Measurements from ENCODE around the gene HHIPL1. TPM values are rescaled to one million over a fixed set of nuclear protein-coding genes. Genes with fewer than 3 reads are reported as not detected.

Gene HHIPL1
- total and polyA plus RNA-seq, 4 donors, result 0.31 to 4.0 (median 1.1) TPM

GRCh38 chr14:99720941-99721791 lies 76.2 kb downstream of the HHIPL1 start:
- no peak for ATAC-seq (ENCODE audit: insufficient read depth, low FRiP score)
- H3K9ac ChIP-seq (ENCODE audit: insufficient read depth in 1 of 2, low read length in 2 of 2), result no peak overlapping the region
- no peaks in the 10 kb centered on the region for H3K36me3 ChIP-seq (ENCODE audit: control insufficient read depth in 4 of 4, insufficient read depth in 4 of 4, low read length in 4 of 4)
- H3K4me3 ChIP-seq, result no peak overlapping the region
- no peak overlapping the region for H3K27ac ChIP-seq (ENCODE audit: low read depth in 1 of 2, low read length in 1 of 2)
- 93% methylated on average over 18 of the region's 18 CpGs for WGBS, 2 donors
- no peak for DNase-seq
- no peaks in the 10 kb centered on the region for H3K27me3 ChIP-seq (ENCODE audit: control insufficient read depth in 3 of 3, insufficient read depth in 3 of 3, low read length in 2 of 3)
- H3K9me3 ChIP-seq (ENCODE audit: control insufficient read depth in 4 of 4, insufficient read depth in 3 of 4, low read length in 3 of 4), result no peaks in the 10 kb centered on the region
- H3K4me1 ChIP-seq (ENCODE audit: control insufficient read depth in 5 of 5, insufficient read depth in 5 of 5, low read length in 5 of 5), result peaks cover 0 to 2% (median 0%) of the 10 kb centered on the region in 5 donors
- TF ChIP-seq CTCF (IDR thresholded peaks at IDR 0.05; ENCODE audit: control extremely low read depth, extremely low read depth), result no peak

GRCh38 chr14:99721792-99722516 lies 77.0 kb downstream of the HHIPL1 start:
- TF ChIP-seq CTCF (IDR thresholded peaks at IDR 0.05; ENCODE audit: control extremely low read depth, extremely low read depth), result no peak
- WGBS, 2 donors, result 85 to 90% methylated on average over 12 of the region's 12 CpGs
- DNase-seq, result no peak

GRCh38 chr14:99722741-99723140 lies 77.8 kb downstream of the HHIPL1 start:
- H3K27ac ChIP-seq (ENCODE audit: low read depth in 1 of 2, low read length in 1 of 2), result no peak overlapping the region
- H3K9me3 ChIP-seq (ENCODE audit: control insufficient read depth in 4 of 4, insufficient read depth in 3 of 4, low read length in 3 of 4), result no peaks in the 10 kb centered on the region
- H3K36me3 ChIP-seq (ENCODE audit: control insufficient read depth in 4 of 4, insufficient read depth in 4 of 4, low read length in 4 of 4), result no peaks in the 10 kb centered on the region
- no peaks in the 10 kb centered on the region for H3K4me1 ChIP-seq (ENCODE audit: control insufficient read depth in 5 of 5, insufficient read depth in 5 of 5, low read length in 5 of 5)
- WGBS, 2 donors, result 92 to 94% methylated on average over 9 of the region's 9 CpGs
- no peak overlapping the region for H3K9ac ChIP-seq (ENCODE audit: insufficient read depth in 1 of 2, low read length in 2 of 2)
- ATAC-seq (ENCODE audit: insufficient read depth, low FRiP score) (no peak), DNase-seq (no peak)
- TF ChIP-seq CTCF (IDR thresholded peaks at IDR 0.05; ENCODE audit: control extremely low read depth, extremely low read depth), result no peak
- H3K4me3 ChIP-seq, result no peak overlapping the region
- H3K27me3 ChIP-seq (ENCODE audit: control insufficient read depth in 3 of 3, insufficient read depth in 3 of 3, low read length in 2 of 3), result no peaks in the 10 kb centered on the region

More at GRCh38 chr14:99721792-99722516, 77.0 kb downstream of the HHIPL1 start:
- H3K27me3 ChIP-seq (ENCODE audit: control insufficient read depth in 3 of 3, insufficient read depth in 3 of 3, low read length in 2 of 3), result no peaks in the 10 kb centered on the region
- no peaks in the 10 kb centered on the region for H3K9me3 ChIP-seq (ENCODE audit: control insufficient read depth in 4 of 4, insufficient read depth in 3 of 4, low read length in 3 of 4)
- ATAC-seq (ENCODE audit: insufficient read depth, low FRiP score), result no peak
- H3K9ac ChIP-seq (ENCODE audit: insufficient read depth in 1 of 2, low read length in 2 of 2), result no peak overlapping the region
- H3K4me1 ChIP-seq (ENCODE audit: control insufficient read depth in 5 of 5, insufficient read depth in 5 of 5, low read length in 5 of 5), result peaks cover 0 to 2% (median 0%) of the 10 kb centered on the region in 5 donors
- no peak overlapping the region for H3K27ac ChIP-seq (ENCODE audit: low read depth in 1 of 2, low read length in 1 of 2)
- no peaks in the 10 kb centered on the region for H3K36me3 ChIP-seq (ENCODE audit: control insufficient read depth in 4 of 4, insufficient read depth in 4 of 4, low read length in 4 of 4)
- no peak overlapping the region for H3K4me3 ChIP-seq
